Liver (tissue), 9 donors: ENCODE results near the gene COL27A1. TPM values are rescaled to one million over a fixed set of nuclear protein-coding genes. Genes with fewer than 3 reads are reported as not detected.

Source experiments
- DNase-seq: peaks from one replicate; pipeline ENCODE4 v3.0.0-alpha.2; 2017; ENCODE audit warnings: low spot score
- H3K27ac ChIP-seq, 2 donors: one replicate each; pipeline ENCODE4 v1.7.0; 2013; ENCODE audit warnings: inconsistent platforms in 2 of 2, low read length in 2 of 2, control low read depth in 1 of 2, low read depth in 1 of 2, mild to moderate bottlenecking in 1 of 2
- H3K27me3 ChIP-seq, 4 donors: one replicate each; pipeline versions ENCODE4 v1.6.1 to v1.7.0; 2013; ENCODE audit warnings: low read length in 3 of 4, inconsistent platforms in 1 of 4, mild to moderate bottlenecking in 1 of 4, moderate library complexity in 1 of 4; ENCODE audit not compliant: control insufficient read depth in 4 of 4, insufficient read depth in 4 of 4
- H3K36me3 ChIP-seq, 4 donors: one replicate each; pipeline versions ENCODE4 v1.6.1 to v1.7.0; 2013; ENCODE audit warnings: low read length in 3 of 4, mild to moderate bottlenecking in 3 of 4, low read depth in 1 of 4, moderate library complexity in 1 of 4; ENCODE audit not compliant: control insufficient read depth in 4 of 4, insufficient read depth in 3 of 4
- H3K4me1 ChIP-seq, 4 donors: one replicate each; pipeline versions ENCODE4 v1.6.1 to v1.7.0; 2013; ENCODE audit warnings: low read length in 3 of 4, mild to moderate bottlenecking in 3 of 4, moderate library complexity in 1 of 4; ENCODE audit not compliant: control insufficient read depth in 4 of 4, insufficient read depth in 4 of 4
- H3K4me3 ChIP-seq, 3 donors: one replicate each; pipeline versions ENCODE4 v1.6.1 to v1.7.0; 2013; ENCODE audit warnings: low read length in 3 of 3, control low read depth in 1 of 3, low read depth in 1 of 3, mild to moderate bottlenecking in 1 of 3
- H3K9ac ChIP-seq, 2 donors: one replicate each; pipeline ENCODE4 v1.7.0; 2013; ENCODE audit warnings: low read length in 2 of 2, mild to moderate bottlenecking in 2 of 2, moderate library complexity in 2 of 2, control low read depth in 1 of 2, low read depth in 1 of 2
- H3K9me3 ChIP-seq, 4 donors: one replicate each; pipeline versions ENCODE4 v1.6.1 to v1.7.0; 2013; ENCODE audit warnings: low read length in 3 of 4; ENCODE audit not compliant: control insufficient read depth in 4 of 4
- EGR1 ChIP-seq, 2 donors: IDR thresholded peaks; 2 replicates each; pipeline ENCODE4 v1.6.1; 2016 to 2018; ENCODE audit warnings: antibody characterized with exemption in 2 of 2, low read depth in 2 of 2
- FOXA1 ChIP-seq: IDR thresholded peaks from 2 replicates; pipeline ENCODE4 v1.6.1; 2016; ENCODE audit warnings: antibody characterized with exemption
- FOXA2 ChIP-seq: IDR thresholded peaks from 2 replicates; pipeline ENCODE4 v1.6.1; 2016; ENCODE audit warnings: antibody characterized with exemption
- GABPA ChIP-seq, 2 donors: IDR thresholded peaks in 1 of 2; conservative IDR thresholded peaks in 1 of 2; 2 replicates each; pipeline ENCODE4 v1.6.1; 2016; ENCODE audit warnings: antibody characterized with exemption in 2 of 2, mild to moderate bottlenecking in 1 of 2, moderate library complexity in 1 of 2
- HNF4A ChIP-seq, 2 donors: conservative IDR thresholded peaks; 2 replicates each; pipeline ENCODE4 v1.6.1; 2016; ENCODE audit warnings: antibody characterized with exemption in 2 of 2, mild to moderate bottlenecking in 2 of 2
- HNF4G ChIP-seq: IDR thresholded peaks from 2 replicates; pipeline ENCODE4 v1.6.1; 2016; ENCODE audit warnings: antibody characterized with exemption
- JUND ChIP-seq, 2 donors: IDR thresholded peaks; 2 replicates each; pipeline ENCODE4 v1.6.1; 2016; ENCODE audit warnings: antibody characterized with exemption in 2 of 2
- NR2F2 ChIP-seq: IDR thresholded peaks from 2 replicates; pipeline ENCODE4 v1.6.1; 2016; ENCODE audit warnings: antibody characterized with exemption
- RAD21 ChIP-seq, 2 donors: IDR thresholded peaks; 2 replicates each; pipeline ENCODE4 v1.6.1; 2016; ENCODE audit warnings: antibody characterized with exemption in 2 of 2, mild to moderate bottlenecking in 2 of 2
- RXRA ChIP-seq, 2 donors: IDR thresholded peaks; 2 replicates each; pipeline ENCODE4 v1.6.1; 2017 to 2018; ENCODE audit warnings: antibody characterized with exemption in 2 of 2, mild to moderate bottlenecking in 1 of 2
- SP1 ChIP-seq: IDR thresholded peaks from 2 replicates; pipeline ENCODE4 v1.6.1; 2018; ENCODE audit warnings: antibody characterized with exemption, mild to moderate bottlenecking
- TAF1 ChIP-seq: conservative IDR thresholded peaks from 2 replicates; pipeline ENCODE4 v1.6.1; 2016; ENCODE audit warnings: antibody characterized with exemption, mild to moderate bottlenecking
- YY1 ChIP-seq: IDR thresholded peaks from 2 replicates; pipeline ENCODE4 v1.6.1; 2016; ENCODE audit warnings: antibody characterized with exemption, mild to moderate bottlenecking
- WGBS: extraction: QIAGEN DNeasy Blood & Tissue Kit; methylation state at CpG from one replicate; pipeline ENCODE4 v1.1.7; 2013; 5-methylcytosine and 5-hydroxymethylcytosine counted together
- polyA plus RNA-seq, 2 donors: library from polyadenylated mRNA; stranded (reverse) in 1 of 2; unstranded in 1 of 2; fragments of 200-250 nt in 1 of 2; fragments of >200 nt in 1 of 2; fragmentation: Nextera tagmentation in 1 of 2; extraction: Ambion mirVana in 1 of 2; gene quantifications; one replicate each; pipeline versions ENCODE4 v1.2.1 to v1.2.3, GENCODE V29; 2013 to 2015
- total RNA-seq, 2 donors: library from RNA; depleted of rRNA; stranded (reverse); fragments of >200 nt; gene quantifications; one replicate each; pipeline ENCODE4 v1.2.3, GENCODE V29; 2014
- TF ChIP-seq, protein P1 (sequence below): IDR thresholded peaks from 2 replicates; pipeline ENCODE4 v1.6.1; 2016; ENCODE audit warnings: antibody characterized with exemption
- TF ChIP-seq, protein P2 (sequence below): IDR thresholded peaks from 2 replicates; pipeline ENCODE4 v1.6.1; 2016; ENCODE audit warnings: antibody characterized with exemption
- TF ChIP-seq, protein P3 (sequence below): fragments of 150-350 bp; IDR thresholded peaks from 2 replicates; pipeline ENCODE4 v1.5.1; 2017; ENCODE audit warnings: improper control_type of control experiment, low read depth, low read length; ENCODE audit not compliant: missing input control
- TF ChIP-seq, protein P4 (sequence below): IDR thresholded peaks from 2 replicates; pipeline ENCODE4 v1.6.1; 2016; ENCODE audit warnings: antibody characterized with exemption
- TF ChIP-seq, protein P5 (sequence below): IDR thresholded peaks from 2 replicates; pipeline ENCODE4 v1.6.1; 2016; ENCODE audit warnings: antibody characterized with exemption, mild to moderate bottlenecking
- donor health status: healthy.
- donor health status: healthy.
- donor health status: healthy.
- donor health status: healthy.
- donor health status: healthy.

The COL27A1 gene
- total and polyA plus RNA-seq, 4 donors, result 7.0 to 20.4 (median 12.0) TPM

DNA sequence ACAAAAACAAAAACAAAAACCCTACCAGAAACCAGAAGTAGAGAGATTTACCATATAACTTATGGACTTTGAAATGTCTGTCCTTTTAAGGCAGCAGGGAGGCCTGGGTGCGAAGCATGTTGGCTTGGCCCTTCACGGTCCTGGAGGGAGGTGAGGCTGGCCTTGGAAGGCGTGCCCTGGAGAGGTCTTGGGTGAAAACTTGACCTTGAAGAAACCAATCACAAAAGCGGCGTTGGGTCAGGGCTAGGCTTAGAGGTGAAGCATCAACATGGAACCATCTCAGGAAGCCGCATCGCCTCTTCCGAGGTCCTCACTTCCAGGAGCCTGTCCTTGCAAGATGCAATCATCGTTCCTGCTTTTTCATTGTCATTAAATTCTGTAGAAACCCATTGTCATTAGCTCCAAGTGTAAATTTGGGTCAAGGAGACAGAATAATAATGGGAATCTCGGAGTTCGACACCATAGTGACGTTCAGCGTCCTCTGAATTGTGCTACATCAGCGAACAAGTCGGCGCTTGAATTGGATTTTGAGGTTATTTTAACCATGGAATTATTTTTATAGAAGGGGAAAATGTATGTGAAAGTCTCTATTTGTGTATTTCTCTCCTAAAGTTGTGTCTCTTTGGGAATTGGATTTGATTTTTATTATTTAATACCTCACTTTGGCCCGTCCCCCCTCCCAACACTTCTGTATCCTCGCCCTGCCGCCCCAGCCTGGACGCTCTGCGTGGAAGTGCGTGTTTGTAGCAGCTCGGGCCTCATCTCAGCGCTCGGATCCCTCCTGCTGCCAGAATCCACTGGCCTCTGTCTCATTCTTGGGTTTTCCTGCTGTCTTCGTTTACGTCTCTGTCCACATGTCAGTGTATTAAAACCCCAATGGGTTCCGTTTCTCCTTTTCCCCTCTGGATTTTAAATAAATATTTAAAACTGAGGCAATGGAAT is 156.5 kb downstream of the COL27A1 start:
- Histone ChIP-seq H3K27ac (no peak overlapping the region), H3K9me3 (no peaks in the 10 kb centered on the region), H3K36me3 (peaks cover 0 to 8% (median 1%) of the 10 kb centered on the region in 4 donors), H3K9ac (no peak overlapping the region), H3K27me3 (no peaks in the 10 kb centered on the region), H3K4me1 (peaks cover 10 to 47% (median 17%) of the 10 kb centered on the region in 4 donors), H3K4me3 (no peak overlapping the region)
- TF ChIP-seq FOXA2 (no peak), RAD21 (IDR thresholded peaks at IDR 0.05) (no peak), RXRA (IDR thresholded peaks at IDR 0.05) (no peak)
- DNase-seq, result no peak
- 96% methylated on average over 28 of the region's 28 CpGs for WGBS

GRCh38 chr9:114312513-114312875 is 157.2 kb downstream of the COL27A1 start:
- TF ChIP-seq FOXA2 (no peak), RXRA (IDR thresholded peaks at IDR 0.05) (no peak), HNF4G (no peak), RAD21 (IDR thresholded peaks at IDR 0.05) (no peak), YY1 (no peak), GABPA (IDR thresholded peaks at IDR 0.05 in 1 of 2, conservative IDR thresholded peaks at IDR 0.05 in 1 of 2) (no peak), FOXA1 (no peak), JUND (IDR thresholded peaks at IDR 0.05) (no peak), NR2F2 (no peak), HNF4A (conservative IDR thresholded peaks at IDR 0.05) (no peak), SP1 (no peak), EGR1 (IDR thresholded peaks at IDR 0.05; ENCODE audit: low read depth in 2 of 2) (no peak), TAF1 (no peak)
- TF ChIP-seq, protein P1, sequence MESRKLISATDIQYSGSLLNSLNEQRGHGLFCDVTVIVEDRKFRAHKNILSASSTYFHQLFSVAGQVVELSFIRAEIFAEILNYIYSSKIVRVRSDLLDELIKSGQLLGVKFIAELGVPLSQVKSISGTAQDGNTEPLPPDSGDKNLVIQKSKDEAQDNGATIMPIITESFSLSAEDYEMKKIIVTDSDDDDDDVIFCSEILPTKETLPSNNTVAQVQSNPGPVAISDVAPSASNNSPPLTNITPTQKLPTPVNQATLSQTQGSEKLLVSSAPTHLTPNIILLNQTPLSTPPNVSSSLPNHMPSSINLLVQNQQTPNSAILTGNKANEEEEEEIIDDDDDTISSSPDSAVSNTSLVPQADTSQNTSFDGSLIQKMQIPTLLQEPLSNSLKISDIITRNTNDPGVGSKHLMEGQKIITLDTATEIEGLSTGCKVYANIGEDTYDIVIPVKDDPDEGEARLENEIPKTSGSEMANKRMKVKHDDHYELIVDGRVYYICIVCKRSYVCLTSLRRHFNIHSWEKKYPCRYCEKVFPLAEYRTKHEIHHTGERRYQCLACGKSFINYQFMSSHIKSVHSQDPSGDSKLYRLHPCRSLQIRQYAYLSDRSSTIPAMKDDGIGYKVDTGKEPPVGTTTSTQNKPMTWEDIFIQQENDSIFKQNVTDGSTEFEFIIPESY, result no peak
- TF ChIP-seq, protein P2, sequence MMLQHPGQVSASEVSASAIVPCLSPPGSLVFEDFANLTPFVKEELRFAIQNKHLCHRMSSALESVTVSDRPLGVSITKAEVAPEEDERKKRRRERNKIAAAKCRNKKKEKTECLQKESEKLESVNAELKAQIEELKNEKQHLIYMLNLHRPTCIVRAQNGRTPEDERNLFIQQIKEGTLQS, result no peak
- TF ChIP-seq, protein P3, sequence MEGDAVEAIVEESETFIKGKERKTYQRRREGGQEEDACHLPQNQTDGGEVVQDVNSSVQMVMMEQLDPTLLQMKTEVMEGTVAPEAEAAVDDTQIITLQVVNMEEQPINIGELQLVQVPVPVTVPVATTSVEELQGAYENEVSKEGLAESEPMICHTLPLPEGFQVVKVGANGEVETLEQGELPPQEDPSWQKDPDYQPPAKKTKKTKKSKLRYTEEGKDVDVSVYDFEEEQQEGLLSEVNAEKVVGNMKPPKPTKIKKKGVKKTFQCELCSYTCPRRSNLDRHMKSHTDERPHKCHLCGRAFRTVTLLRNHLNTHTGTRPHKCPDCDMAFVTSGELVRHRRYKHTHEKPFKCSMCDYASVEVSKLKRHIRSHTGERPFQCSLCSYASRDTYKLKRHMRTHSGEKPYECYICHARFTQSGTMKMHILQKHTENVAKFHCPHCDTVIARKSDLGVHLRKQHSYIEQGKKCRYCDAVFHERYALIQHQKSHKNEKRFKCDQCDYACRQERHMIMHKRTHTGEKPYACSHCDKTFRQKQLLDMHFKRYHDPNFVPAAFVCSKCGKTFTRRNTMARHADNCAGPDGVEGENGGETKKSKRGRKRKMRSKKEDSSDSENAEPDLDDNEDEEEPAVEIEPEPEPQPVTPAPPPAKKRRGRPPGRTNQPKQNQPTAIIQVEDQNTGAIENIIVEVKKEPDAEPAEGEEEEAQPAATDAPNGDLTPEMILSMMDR, result no peak
- TF ChIP-seq, protein P4, sequence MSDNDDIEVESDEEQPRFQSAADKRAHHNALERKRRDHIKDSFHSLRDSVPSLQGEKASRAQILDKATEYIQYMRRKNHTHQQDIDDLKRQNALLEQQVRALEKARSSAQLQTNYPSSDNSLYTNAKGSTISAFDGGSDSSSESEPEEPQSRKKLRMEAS, result no peak
- TF ChIP-seq, protein P5, sequence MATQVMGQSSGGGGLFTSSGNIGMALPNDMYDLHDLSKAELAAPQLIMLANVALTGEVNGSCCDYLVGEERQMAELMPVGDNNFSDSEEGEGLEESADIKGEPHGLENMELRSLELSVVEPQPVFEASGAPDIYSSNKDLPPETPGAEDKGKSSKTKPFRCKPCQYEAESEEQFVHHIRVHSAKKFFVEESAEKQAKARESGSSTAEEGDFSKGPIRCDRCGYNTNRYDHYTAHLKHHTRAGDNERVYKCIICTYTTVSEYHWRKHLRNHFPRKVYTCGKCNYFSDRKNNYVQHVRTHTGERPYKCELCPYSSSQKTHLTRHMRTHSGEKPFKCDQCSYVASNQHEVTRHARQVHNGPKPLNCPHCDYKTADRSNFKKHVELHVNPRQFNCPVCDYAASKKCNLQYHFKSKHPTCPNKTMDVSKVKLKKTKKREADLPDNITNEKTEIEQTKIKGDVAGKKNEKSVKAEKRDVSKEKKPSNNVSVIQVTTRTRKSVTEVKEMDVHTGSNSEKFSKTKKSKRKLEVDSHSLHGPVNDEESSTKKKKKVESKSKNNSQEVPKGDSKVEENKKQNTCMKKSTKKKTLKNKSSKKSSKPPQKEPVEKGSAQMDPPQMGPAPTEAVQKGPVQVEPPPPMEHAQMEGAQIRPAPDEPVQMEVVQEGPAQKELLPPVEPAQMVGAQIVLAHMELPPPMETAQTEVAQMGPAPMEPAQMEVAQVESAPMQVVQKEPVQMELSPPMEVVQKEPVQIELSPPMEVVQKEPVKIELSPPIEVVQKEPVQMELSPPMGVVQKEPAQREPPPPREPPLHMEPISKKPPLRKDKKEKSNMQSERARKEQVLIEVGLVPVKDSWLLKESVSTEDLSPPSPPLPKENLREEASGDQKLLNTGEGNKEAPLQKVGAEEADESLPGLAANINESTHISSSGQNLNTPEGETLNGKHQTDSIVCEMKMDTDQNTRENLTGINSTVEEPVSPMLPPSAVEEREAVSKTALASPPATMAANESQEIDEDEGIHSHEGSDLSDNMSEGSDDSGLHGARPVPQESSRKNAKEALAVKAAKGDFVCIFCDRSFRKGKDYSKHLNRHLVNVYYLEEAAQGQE, result no peak
- no peak overlapping the region for H3K9ac ChIP-seq
- H3K9me3 ChIP-seq, result no peaks in the 10 kb centered on the region
- H3K4me3 ChIP-seq, result no peak overlapping the region
- no peaks in the 10 kb centered on the region for H3K27me3 ChIP-seq
- no peak for DNase-seq
- H3K27ac ChIP-seq, result no peak overlapping the region
- WGBS, result 74% methylated on average over 8 of the region's 8 CpGs
- peaks cover 0 to 5% (median 1%) of the 10 kb centered on the region in 4 donors for H3K36me3 ChIP-seq
- peaks cover 10 to 43% (median 18%) of the 10 kb centered on the region in 4 donors for H3K4me1 ChIP-seq
